ENCODE measurements around the gene CREG2. TPM values are rescaled to one million over a fixed set of nuclear protein-coding genes. Genes with fewer than 3 reads are reported as not detected.

Gene CREG2
- total RNA-seq, 1 experiment from 2014 or later = 1.3 TPM

DNA sequence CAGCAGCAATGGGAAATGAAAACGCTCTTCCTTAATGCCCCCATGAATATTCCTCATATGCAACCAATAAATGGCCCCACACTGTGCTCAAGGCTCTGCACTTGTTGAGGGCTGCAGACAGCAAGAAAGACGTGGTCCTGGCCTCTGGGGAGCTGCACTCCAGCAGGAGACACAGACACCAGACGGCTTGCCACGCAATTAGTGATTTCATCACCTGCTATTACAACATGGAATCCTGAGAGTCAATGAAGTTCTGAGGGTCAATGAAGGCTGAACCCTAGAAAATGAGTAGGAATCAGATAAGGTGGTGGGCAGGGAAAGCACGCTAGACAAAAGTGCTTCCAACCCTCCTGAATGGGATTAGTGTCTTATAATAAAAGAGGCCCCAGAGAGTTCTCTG is 18.9 kb downstream of the CREG2 start:
- Mint-ChIP-seq H3K9me3 (ENCODE audit: low read depth, unreplicated experiment) (no peaks in the 10 kb centered on the region), H3K4me1 (ENCODE audit: low read depth, unreplicated experiment) (peaks cover 15% of the 10 kb centered on the region), H3K36me3 (ENCODE audit: insufficient read depth, unreplicated experiment) (no peaks in the 10 kb centered on the region), H3K27me3 (ENCODE audit: unreplicated experiment) (no peaks in the 10 kb centered on the region), H3K4me3 (ENCODE audit: low read depth, unreplicated experiment) (no peak overlapping the region), H3K27ac (ENCODE audit: unreplicated experiment) (no peak overlapping the region)
- CTCF ChIA-PET = no interaction called here
- no peak for DNase-seq
- intact Hi-C loops (cut with micrococcal nuclease; ENCODE audit: unreplicated experiment) = no loop called here
- BruUV-seq (replicated peaks) = no TSS peak
- TF ChIP-seq, protein P1, sequence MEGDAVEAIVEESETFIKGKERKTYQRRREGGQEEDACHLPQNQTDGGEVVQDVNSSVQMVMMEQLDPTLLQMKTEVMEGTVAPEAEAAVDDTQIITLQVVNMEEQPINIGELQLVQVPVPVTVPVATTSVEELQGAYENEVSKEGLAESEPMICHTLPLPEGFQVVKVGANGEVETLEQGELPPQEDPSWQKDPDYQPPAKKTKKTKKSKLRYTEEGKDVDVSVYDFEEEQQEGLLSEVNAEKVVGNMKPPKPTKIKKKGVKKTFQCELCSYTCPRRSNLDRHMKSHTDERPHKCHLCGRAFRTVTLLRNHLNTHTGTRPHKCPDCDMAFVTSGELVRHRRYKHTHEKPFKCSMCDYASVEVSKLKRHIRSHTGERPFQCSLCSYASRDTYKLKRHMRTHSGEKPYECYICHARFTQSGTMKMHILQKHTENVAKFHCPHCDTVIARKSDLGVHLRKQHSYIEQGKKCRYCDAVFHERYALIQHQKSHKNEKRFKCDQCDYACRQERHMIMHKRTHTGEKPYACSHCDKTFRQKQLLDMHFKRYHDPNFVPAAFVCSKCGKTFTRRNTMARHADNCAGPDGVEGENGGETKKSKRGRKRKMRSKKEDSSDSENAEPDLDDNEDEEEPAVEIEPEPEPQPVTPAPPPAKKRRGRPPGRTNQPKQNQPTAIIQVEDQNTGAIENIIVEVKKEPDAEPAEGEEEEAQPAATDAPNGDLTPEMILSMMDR (IDR thresholded peaks at IDR 0.05; ENCODE audit: unreplicated experiment) = no peak

GRCh38 chr2:101367508-101367907 is 19.8 kb downstream of the CREG2 start:
- Mint-ChIP-seq H3K36me3 (ENCODE audit: insufficient read depth, unreplicated experiment) (no peaks in the 10 kb centered on the region), H3K4me3 (ENCODE audit: low read depth, unreplicated experiment) (no peak overlapping the region), H3K9me3 (ENCODE audit: low read depth, unreplicated experiment) (no peaks in the 10 kb centered on the region), H3K4me1 (ENCODE audit: low read depth, unreplicated experiment) (peaks cover 14% of the 10 kb centered on the region), H3K27ac (ENCODE audit: unreplicated experiment) (no peak overlapping the region), H3K27me3 (ENCODE audit: unreplicated experiment) (no peaks in the 10 kb centered on the region)
- TF ChIP-seq, protein P1 (IDR thresholded peaks at IDR 0.05; ENCODE audit: unreplicated experiment) = no peak
- CTCF ChIA-PET = no interaction called here
- no peak for DNase-seq
- BruUV-seq (replicated peaks) = no TSS peak
- intact Hi-C loops (cut with micrococcal nuclease; ENCODE audit: unreplicated experiment) = no loop called here

DNA sequence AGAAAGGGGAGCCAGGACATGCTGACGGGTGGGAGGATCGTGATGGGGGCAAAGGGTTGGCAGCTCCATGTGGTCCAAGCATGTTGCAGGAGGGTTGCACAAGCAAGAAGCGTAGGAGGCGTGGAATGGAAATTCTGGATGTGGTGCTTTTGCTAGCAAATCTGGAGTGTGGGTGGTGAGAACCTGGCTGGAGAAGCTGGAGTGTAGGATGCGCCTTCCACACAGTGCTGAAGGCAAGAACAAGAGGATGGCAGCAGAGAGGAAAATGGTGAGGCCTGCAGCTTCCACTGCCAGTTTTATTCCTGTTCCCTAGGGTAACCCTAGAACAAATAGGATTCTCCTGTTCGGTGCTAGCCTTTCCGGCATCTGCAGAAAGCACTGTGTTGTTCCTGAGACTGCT is 22.4 kb downstream of the CREG2 start:
- no peaks in the 10 kb centered on the region for H3K36me3 Mint-ChIP-seq (ENCODE audit: insufficient read depth, unreplicated experiment)
- no peaks in the 10 kb centered on the region for H3K27me3 Mint-ChIP-seq (ENCODE audit: unreplicated experiment)
- peaks cover 9% of the 10 kb centered on the region for H3K4me1 Mint-ChIP-seq (ENCODE audit: low read depth, unreplicated experiment)
- no peak overlapping the region for H3K27ac Mint-ChIP-seq (ENCODE audit: unreplicated experiment)
- CTCF ChIA-PET = no interaction called here
- H3K9me3 Mint-ChIP-seq (ENCODE audit: low read depth, unreplicated experiment) = no peaks in the 10 kb centered on the region
- BruUV-seq (replicated peaks) = no TSS peak
- no peak overlapping the region for H3K4me3 Mint-ChIP-seq (ENCODE audit: low read depth, unreplicated experiment)
- intact Hi-C loops (cut with micrococcal nuclease; ENCODE audit: unreplicated experiment) = no loop called here
- DNase-seq = no peak
- TF ChIP-seq, protein P1 (IDR thresholded peaks at IDR 0.05; ENCODE audit: unreplicated experiment) = no peak

GRCh38 chr2:101362777-101363176 is 24.5 kb downstream of the CREG2 start:
- no peak for DNase-seq
- no TSS peak for BruUV-seq (replicated peaks)
- Mint-ChIP-seq H3K27me3 (ENCODE audit: unreplicated experiment) (no peaks in the 10 kb centered on the region), H3K36me3 (ENCODE audit: insufficient read depth, unreplicated experiment) (no peaks in the 10 kb centered on the region), H3K4me3 (ENCODE audit: low read depth, unreplicated experiment) (no peak overlapping the region), H3K4me1 (ENCODE audit: low read depth, unreplicated experiment) (peaks cover 19% of the 10 kb centered on the region), H3K9me3 (ENCODE audit: low read depth, unreplicated experiment) (no peaks in the 10 kb centered on the region), H3K27ac (ENCODE audit: unreplicated experiment) (no peak overlapping the region)
- CTCF ChIA-PET = no interaction called here
- intact Hi-C loops (cut with micrococcal nuclease; ENCODE audit: unreplicated experiment) = no loop called here
- TF ChIP-seq, protein P1 (IDR thresholded peaks at IDR 0.05; ENCODE audit: unreplicated experiment) = no peak

Measured in Calu3 (cell line).